ENCODE measurements around the gene ARMC9. TPM values are rescaled to one million over a fixed set of nuclear protein-coding genes. Genes with fewer than 3 reads are reported as not detected.
A peak's percentile ranks its signal among the peaks of the same experiment; 100 is the strongest.

The ARMC9 gene
- total and polyA plus RNA-seq, 7 donors = 2.4 to 95.3 (median 24.3) TPM

GRCh38 chr2:231161252-231161839, 37.1 kb upstream of the ARMC9 start:
- 75 to 86% methylated on average over 7 of the region's 7 CpGs for WGBS, 2 donors
- H3K9me3 ChIP-seq = no peaks in the 10 kb centered on the region
- no peak for DNase-seq
- H3K4me3 ChIP-seq = no peak overlapping the region
- H3K36me3 ChIP-seq = peaks cover 0 to 26% (median 3%) of the 10 kb centered on the region in 4 donors
- intact Hi-C loops (cut with DNase I) = no loop called here
- peak overlapping the region; percentile 47 to 80 (median 66) for H3K27ac ChIP-seq
- TF ChIP-seq POLR2A (IDR thresholded peaks at IDR 0.05) (no peak), CTCF (IDR thresholded peaks at IDR 0.05) (no peak), POLR2AphosphoS5 (IDR thresholded peaks at IDR 0.05) (no peak), EP300 (IDR thresholded peaks at IDR 0.05) (no peak)
- H3K27me3 ChIP-seq = no peaks in the 10 kb centered on the region
- peaks cover 0 to 27% (median 18%) of the 10 kb centered on the region in 4 donors for H3K4me1 ChIP-seq

GRCh38 chr2:231161877-231162329, 36.5 kb upstream of the ARMC9 start:
- TF ChIP-seq POLR2A (IDR thresholded peaks at IDR 0.05) (no peak), EP300 (IDR thresholded peaks at IDR 0.05) (peak in 1 of 4 donors; percentile 37), POLR2AphosphoS5 (IDR thresholded peaks at IDR 0.05) (peak; percentile 7 to 53 (median 21))
- no peak for DNase-seq
- H3K4me3 ChIP-seq = no peak overlapping the region
- H3K27ac ChIP-seq = peak overlapping the region; percentile 47 to 80 (median 66)
- intact Hi-C loops (cut with DNase I) = no loop called here
- H3K9me3 ChIP-seq = no peaks in the 10 kb centered on the region
- peaks cover 0 to 27% (median 18%) of the 10 kb centered on the region in 4 donors for H3K4me1 ChIP-seq
- H3K27me3 ChIP-seq = no peaks in the 10 kb centered on the region
- peaks cover 0 to 31% (median 4%) of the 10 kb centered on the region in 4 donors for H3K36me3 ChIP-seq
- 65 to 80% methylated on average over 2 of the region's 2 CpGs for WGBS, 2 donors

GRCh38 chr2:231163011-231163410, 35.4 kb upstream of the ARMC9 start:
- Histone ChIP-seq H3K4me1 (peaks cover 0 to 27% (median 18%) of the 10 kb centered on the region in 4 donors), H3K4me3 (no peak overlapping the region), H3K9me3 (no peaks in the 10 kb centered on the region), H3K27me3 (no peaks in the 10 kb centered on the region), H3K27ac (peak overlapping the region in 3 of 4 donors; percentile 19 to 80 (median 70)), H3K36me3 (peaks cover 0 to 42% (median 9%) of the 10 kb centered on the region in 4 donors)
- no peak for TF ChIP-seq CTCF (IDR thresholded peaks at IDR 0.05)
- no peak for TF ChIP-seq POLR2A (IDR thresholded peaks at IDR 0.05)
- TF ChIP-seq EP300 (IDR thresholded peaks at IDR 0.05) = no peak
- TF ChIP-seq POLR2AphosphoS5 (IDR thresholded peaks at IDR 0.05) = no peak
- no peak for DNase-seq
- intact Hi-C loops (cut with DNase I) = no loop called here
- 94 to 96% methylated on average over 3 of the region's 3 CpGs for WGBS, 2 donors

- no peak for DNase-seq
- Histone ChIP-seq H3K4me3 (no peak overlapping the region), H3K36me3 (peaks cover 0 to 45% (median 9%) of the 10 kb centered on the region in 4 donors), H3K27ac (peak overlapping the region in 3 of 4 donors; percentile 19 to 80 (median 70)), H3K4me1 (peaks cover 0 to 27% (median 18%) of the 10 kb centered on the region in 4 donors), H3K27me3 (no peaks in the 10 kb centered on the region), H3K9me3 (no peaks in the 10 kb centered on the region)
- WGBS, 2 donors = 89 to 93% methylated on average over 4 of the region's 4 CpGs
- TF ChIP-seq POLR2A (IDR thresholded peaks at IDR 0.05) (no peak), CTCF (IDR thresholded peaks at IDR 0.05) (no peak), EP300 (IDR thresholded peaks at IDR 0.05) (no peak), POLR2AphosphoS5 (IDR thresholded peaks at IDR 0.05) (no peak)
- intact Hi-C loops (cut with DNase I) = no loop called here
Observed at GRCh38 chr2:231163414-231164095, 34.9 kb upstream of the ARMC9 start.
